Esophagus muscularis mucosa (tissue), 4 donors: ENCODE data around the gene SRRM4. TPM values are rescaled to one million over a fixed set of nuclear protein-coding genes. Genes with fewer than 3 reads are reported as not detected.

ENCODE experiments used
- DNase-seq: peaks from one replicate; pipeline ENCODE4 v3.0.0-alpha.2; 2017; ENCODE audit errors: extremely low spot score
- H3K27ac ChIP-seq, 4 donors: fragments of 200-600 bp; sonication (generic); replicated peaks in 1 of 4; 1 replicate in 3 of 4; 2 replicates in 1 of 4; pipeline ENCODE4 v1.5.1; 2016 to 2019; ENCODE audit warnings: mild to moderate bottlenecking in 1 of 4
- H3K27me3 ChIP-seq, 4 donors: fragments of 200-600 bp; sonication (generic); one replicate each; pipeline versions ENCODE4 v1.5.1 to v1.6.0; 2016 to 2019
- H3K36me3 ChIP-seq, 4 donors: fragments of 200-600 bp; sonication (generic); one replicate each; pipeline ENCODE4 v1.5.1; 2016 to 2019
- H3K4me1 ChIP-seq, 4 donors: fragments of 200-600 bp; sonication (generic); one replicate each; pipeline ENCODE4 v1.5.1; 2016 to 2019
- H3K4me3 ChIP-seq, 4 donors: fragments of 200-600 bp; sonication (generic); 1 replicate in 2 of 4; 2 replicates in 2 of 4; pipeline ENCODE4 v1.5.1; 2016 to 2019; ENCODE audit warnings: mild to moderate bottlenecking in 4 of 4, moderate library complexity in 1 of 4
- H3K9me3 ChIP-seq, 4 donors: fragments of 200-600 bp; sonication (generic); 1 replicate in 3 of 4; 2 replicates in 1 of 4; pipeline ENCODE4 v1.5.1; 2016 to 2019
- EP300 ChIP-seq: sonication (generic); formaldehyde crosslinking; IDR thresholded peaks from one replicate; pipeline ENCODE4 v1.6.1; 2017; ENCODE audit warnings: antibody characterized with exemption
- POLR2A ChIP-seq: fragments of 450-650 bp; IDR thresholded peaks from one replicate; pipeline ENCODE4 v1.6.1; 2017; ENCODE audit warnings: antibody characterized with exemption, moderate library complexity, mild to moderate bottlenecking, low read depth
- POLR2AphosphoS5 ChIP-seq, 2 donors: sonication (generic); formaldehyde crosslinking; IDR thresholded peaks; one replicate each; pipeline ENCODE4 v1.6.1; 2017; ENCODE audit warnings: antibody characterized with exemption in 2 of 2
- WGBS: methylation state at CpG from one replicate; pipeline ENCODE4 v1.1.5; 2018; 5-methylcytosine and 5-hydroxymethylcytosine counted together
- intact Hi-C: fragments of 100-400 bp; cut with DNase I; formaldehyde crosslinking; loops from one replicate; pipeline ENCODE4 v1.15.1; 2023
- total RNA-seq, 4 donors: library from RNA; depleted of rRNA; stranded (reverse); fragments of >200 nt; gene quantifications; one replicate each; pipeline versions ENCODE4 v1.1.0 to v1.2.1, GENCODE V29; 2016
- TF ChIP-seq, protein P1 (sequence below), 3 experiments: fragments of 200-600 bp in 2 of 3; fragments of 450-650 bp in 1 of 3; sonication (generic) in 2 of 3; IDR thresholded peaks; one replicate each; pipeline ENCODE4 v1.5.1; 2017 to 2019; ENCODE audit warnings: antibody characterized with exemption in 3 of 3, mild to moderate bottlenecking in 2 of 3, moderate library complexity in 1 of 3

The SRRM4 gene
- total RNA-seq, 4 donors from 2014 or later, result not detected

DNA sequence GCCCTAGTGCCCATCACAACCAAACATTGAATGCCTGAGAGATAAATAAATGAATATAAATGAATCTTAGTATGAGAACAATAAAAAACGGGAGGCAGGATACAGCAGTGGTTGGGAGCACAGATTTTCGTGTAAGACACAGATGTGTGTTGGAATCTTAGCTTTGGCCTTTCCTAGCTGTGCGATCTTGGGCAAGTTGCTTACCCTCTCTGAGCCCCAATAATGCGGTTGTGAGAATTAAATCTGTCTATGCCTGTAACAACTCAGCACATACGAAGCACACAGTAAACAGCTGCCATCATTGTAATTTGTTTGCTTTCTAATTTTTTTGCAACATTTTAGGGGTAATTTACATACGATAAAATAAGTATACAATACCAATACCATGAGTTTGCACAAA lies 89.8 kb downstream of the SRRM4 start:
- intact Hi-C loops, result no loop called here
- Histone ChIP-seq H3K27me3 (peaks cover 0 to 65% (median 0%) of the 10 kb centered on the region in 4 donors), H3K36me3 (no peaks in the 10 kb centered on the region), H3K4me3 (no peak overlapping the region), H3K4me1 (peaks cover 0 to 9% (median 0%) of the 10 kb centered on the region in 4 donors), H3K27ac (no peak overlapping the region), H3K9me3 (no peaks in the 10 kb centered on the region)
- 82% methylated on average over 6 of the region's 6 CpGs for WGBS
- no peak for TF ChIP-seq EP300
- TF ChIP-seq POLR2AphosphoS5 (IDR thresholded peaks at IDR 0.05), result no peak
- TF ChIP-seq POLR2A, result no peak
- TF ChIP-seq, protein P1, sequence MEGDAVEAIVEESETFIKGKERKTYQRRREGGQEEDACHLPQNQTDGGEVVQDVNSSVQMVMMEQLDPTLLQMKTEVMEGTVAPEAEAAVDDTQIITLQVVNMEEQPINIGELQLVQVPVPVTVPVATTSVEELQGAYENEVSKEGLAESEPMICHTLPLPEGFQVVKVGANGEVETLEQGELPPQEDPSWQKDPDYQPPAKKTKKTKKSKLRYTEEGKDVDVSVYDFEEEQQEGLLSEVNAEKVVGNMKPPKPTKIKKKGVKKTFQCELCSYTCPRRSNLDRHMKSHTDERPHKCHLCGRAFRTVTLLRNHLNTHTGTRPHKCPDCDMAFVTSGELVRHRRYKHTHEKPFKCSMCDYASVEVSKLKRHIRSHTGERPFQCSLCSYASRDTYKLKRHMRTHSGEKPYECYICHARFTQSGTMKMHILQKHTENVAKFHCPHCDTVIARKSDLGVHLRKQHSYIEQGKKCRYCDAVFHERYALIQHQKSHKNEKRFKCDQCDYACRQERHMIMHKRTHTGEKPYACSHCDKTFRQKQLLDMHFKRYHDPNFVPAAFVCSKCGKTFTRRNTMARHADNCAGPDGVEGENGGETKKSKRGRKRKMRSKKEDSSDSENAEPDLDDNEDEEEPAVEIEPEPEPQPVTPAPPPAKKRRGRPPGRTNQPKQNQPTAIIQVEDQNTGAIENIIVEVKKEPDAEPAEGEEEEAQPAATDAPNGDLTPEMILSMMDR (IDR thresholded peaks at IDR 0.05), result no peak
- DNase-seq, result no peak

- Histone ChIP-seq H3K4me3 (no peak overlapping the region), H3K27ac (no peak overlapping the region), H3K4me1 (peaks cover 0 to 9% (median 0%) of the 10 kb centered on the region in 4 donors), H3K27me3 (peaks cover 0 to 63% (median 0%) of the 10 kb centered on the region in 4 donors), H3K36me3 (no peaks in the 10 kb centered on the region), H3K9me3 (no peaks in the 10 kb centered on the region)
- no peak for DNase-seq
- no peak for TF ChIP-seq EP300
- no peak for TF ChIP-seq POLR2A
- TF ChIP-seq, protein P1 (IDR thresholded peaks at IDR 0.05), result no peak
- no peak for TF ChIP-seq POLR2AphosphoS5 (IDR thresholded peaks at IDR 0.05)
- 74% methylated on average over 4 of the region's 5 CpGs for WGBS
- intact Hi-C loops, result no loop called here
Observed at GRCh38 chr12:119071638-119072231, 90.4 kb downstream of the SRRM4 start.

DNA sequence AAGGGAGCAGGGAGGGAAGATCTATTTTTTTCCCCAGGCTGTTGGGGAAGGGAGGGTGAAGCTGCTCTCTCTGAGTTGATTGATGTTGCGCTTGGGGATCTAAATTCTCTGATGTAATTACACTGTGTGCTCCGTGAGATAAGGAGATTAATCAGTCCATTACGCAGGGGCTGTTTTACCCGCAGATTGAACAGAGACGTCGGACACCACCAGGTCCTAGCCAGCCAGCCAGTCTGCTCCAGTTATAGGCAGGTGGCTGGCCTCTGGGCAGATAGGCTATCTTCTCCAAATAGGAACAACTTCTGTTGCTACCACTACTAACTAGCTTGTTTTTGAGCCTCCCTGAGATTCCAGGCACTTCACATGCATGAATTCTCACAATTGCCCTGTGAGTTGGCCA lies 91.1 kb downstream of the SRRM4 start:
- H3K4me1 ChIP-seq, result peaks cover 0 to 9% (median 0%) of the 10 kb centered on the region in 4 donors
- TF ChIP-seq POLR2A (no peak), EP300 (no peak), POLR2AphosphoS5 (IDR thresholded peaks at IDR 0.05) (no peak)
- TF ChIP-seq, protein P1 (IDR thresholded peaks at IDR 0.05), result no peak
- no peaks in the 10 kb centered on the region for H3K36me3 ChIP-seq
- DNase-seq, result no peak
- H3K9me3 ChIP-seq, result no peaks in the 10 kb centered on the region
- intact Hi-C loops, result no loop called here
- no peak overlapping the region for H3K4me3 ChIP-seq
- no peak overlapping the region for H3K27ac ChIP-seq
- WGBS, result 40% methylated on average over 6 of the region's 6 CpGs
- H3K27me3 ChIP-seq, result peaks cover 0 to 56% (median 0%) of the 10 kb centered on the region in 4 donors

- DNase-seq, result no peak
- no peak for TF ChIP-seq EP300
- Histone ChIP-seq H3K4me1 (no peaks in the 10 kb centered on the region), H3K4me3 (no peak overlapping the region), H3K27me3 (peaks cover 0 to 40% (median 0%) of the 10 kb centered on the region in 4 donors), H3K36me3 (no peaks in the 10 kb centered on the region), H3K27ac (no peak overlapping the region), H3K9me3 (no peaks in the 10 kb centered on the region)
- intact Hi-C loops, result no loop called here
- 90% methylated on average over 3 of the region's 3 CpGs for WGBS
Observed at GRCh38 chr12:119075222-119075787, 94.0 kb downstream of the SRRM4 start.

DNA sequence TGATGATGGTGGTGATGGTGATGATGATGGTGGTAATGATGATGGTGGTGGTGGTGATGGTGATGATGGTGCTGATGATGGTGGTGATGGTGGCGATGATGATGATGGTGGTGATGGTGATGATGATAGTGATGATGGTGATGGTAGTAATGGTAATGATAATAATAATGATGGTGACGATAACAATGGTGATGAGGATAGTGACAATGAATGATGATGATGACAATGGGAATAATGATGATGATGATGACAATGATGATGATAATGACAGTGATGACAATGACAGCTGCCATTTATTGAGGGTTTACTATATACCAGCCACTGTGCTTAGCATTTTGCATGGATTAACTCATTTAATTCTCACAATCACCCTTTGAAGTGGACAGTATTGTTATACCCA lies 94.6 kb downstream of the SRRM4 start:
- WGBS, result 100% methylated on average over 2 of the region's 2 CpGs
- no peak for TF ChIP-seq POLR2A
- no peak for TF ChIP-seq POLR2AphosphoS5 (IDR thresholded peaks at IDR 0.05)
- TF ChIP-seq, protein P1 (IDR thresholded peaks at IDR 0.05), result no peak
- TF ChIP-seq EP300, result no peak
- intact Hi-C loops, result no loop called here

More for the DNA sequence above, 94.6 kb downstream of the SRRM4 start:
- no peaks in the 10 kb centered on the region for H3K9me3 ChIP-seq
- no peaks in the 10 kb centered on the region for H3K4me1 ChIP-seq
- no peak for DNase-seq
- H3K4me3 ChIP-seq, result no peak overlapping the region
- no peaks in the 10 kb centered on the region for H3K36me3 ChIP-seq
- no peak overlapping the region for H3K27ac ChIP-seq
- H3K27me3 ChIP-seq, result peaks cover 0 to 33% (median 0%) of the 10 kb centered on the region in 4 donors
